ENCODE results near the gene AGMO. TPM values are rescaled to one million over a fixed set of nuclear protein-coding genes. Genes with fewer than 3 reads are reported as not detected.

AGMO gene
- polyA plus RNA-seq, 3 donors = not detected

GRCh38 chr7:15239801-15240200 lies 322.0 kb downstream of the AGMO start:
- Histone ChIP-seq H3K79me2 (ENCODE audit: insufficient read depth, low read length) (no peaks in the 10 kb centered on the region), H3K9ac (ENCODE audit: insufficient read depth, low read length, poor library complexity, severe bottlenecking) (no peak overlapping the region), H3K4me2 (replicated peaks; ENCODE audit: extremely low read depth, low read length, poor library complexity, severe bottlenecking) (no peak overlapping the region), H3K4me3 (replicated peaks in 1 of 3; ENCODE audit: low read depth in 2 of 3, low read length in 3 of 3) (no peak overlapping the region), H3K4me1 (ENCODE audit: control insufficient read depth in 1 of 2, insufficient read depth in 2 of 2, low read length in 2 of 2) (peaks cover 0 to 20% of the 10 kb centered on the region in 2 donors), H2AFZ (ENCODE audit: insufficient read depth, low read depth, low read length, poor library complexity, severe bottlenecking) (no peak overlapping the region), H4K20me1 (ENCODE audit: insufficient read depth, low read length) (no peaks in the 10 kb centered on the region), H3K27ac (ENCODE audit: low read depth in 1 of 2, low read length in 2 of 2) (no peak overlapping the region), H3K9me3 (replicated peaks in 1 of 2; ENCODE audit: control insufficient read depth in 1 of 2, insufficient read depth in 1 of 2, low read length in 2 of 2) (no peaks in the 10 kb centered on the region), H3K27me3 (ENCODE audit: control insufficient read depth in 2 of 2, insufficient read depth in 2 of 2, low read length in 2 of 2) (no peaks in the 10 kb centered on the region), H3K36me3 (replicated peaks in 1 of 2; ENCODE audit: control insufficient read depth in 1 of 2, insufficient read depth in 2 of 2, low read length in 2 of 2) (no peaks in the 10 kb centered on the region)
- peak in 1 of 3 donors; percentile 4 for DNase-seq
- no peaks in the 10 kb centered on the region for H3K36me3 Mint-ChIP-seq
- H3K27me3 Mint-ChIP-seq (ENCODE audit: low read depth in 3 of 3) = no peaks in the 10 kb centered on the region
- H3K4me1 Mint-ChIP-seq = peaks cover 28% of the 10 kb centered on the region
- intact Hi-C loops (cut with micrococcal nuclease) = loop anchor here in 1 of 2 donors (10.0 kb wide), 1 partner anchor 55 kb away; no protein-coding TSS in a partner anchor
- no peak for TF ChIP-seq CTCF (IDR thresholded peaks at IDR 0.05)
- peaks cover 0 to 7% (median 0%) of the 10 kb centered on the region in 7 donors for H3K9me3 Mint-ChIP-seq
- H3K27ac Mint-ChIP-seq = peak overlapping the region in 2 of 7 donors; percentile 25 to 33
- H3K4me3 Mint-ChIP-seq = no peak overlapping the region
- WGBS (ENCODE audit: insufficient coverage) = no CpG with 5 or more reads among the region's 4 CpGs

- no peak overlapping the region for H3K9ac ChIP-seq (ENCODE audit: insufficient read depth, low read length, poor library complexity, severe bottlenecking)
- peaks cover 0 to 20% of the 10 kb centered on the region in 2 donors for H3K4me1 ChIP-seq (ENCODE audit: control insufficient read depth in 1 of 2, insufficient read depth in 2 of 2, low read length in 2 of 2)
- H4K20me1 ChIP-seq (ENCODE audit: insufficient read depth, low read length) = no peaks in the 10 kb centered on the region
- intact Hi-C loops (cut with micrococcal nuclease) = loop anchor here in 1 of 2 donors (10.0 kb wide), 1 partner anchor 58 kb away; no protein-coding TSS in a partner anchor
- H3K27ac ChIP-seq (ENCODE audit: low read depth in 1 of 2, low read length in 2 of 2) = no peak overlapping the region
- TF ChIP-seq CTCF (IDR thresholded peaks at IDR 0.05) = no peak
- H3K27me3 ChIP-seq (ENCODE audit: control insufficient read depth in 2 of 2, insufficient read depth in 2 of 2, low read length in 2 of 2) = no peaks in the 10 kb centered on the region
- no peak overlapping the region for H3K4me3 ChIP-seq (replicated peaks in 1 of 3; ENCODE audit: low read depth in 2 of 3, low read length in 3 of 3)
- peaks cover 0 to 1% (median 0%) of the 10 kb centered on the region in 3 donors for H3K27me3 Mint-ChIP-seq (ENCODE audit: low read depth in 3 of 3)
- no peaks in the 10 kb centered on the region for H3K36me3 ChIP-seq (replicated peaks in 1 of 2; ENCODE audit: control insufficient read depth in 1 of 2, insufficient read depth in 2 of 2, low read length in 2 of 2)
- H3K4me3 Mint-ChIP-seq = no peak overlapping the region
- H3K4me1 Mint-ChIP-seq = peaks cover 28% of the 10 kb centered on the region
- H3K9me3 ChIP-seq (replicated peaks in 1 of 2; ENCODE audit: control insufficient read depth in 1 of 2, insufficient read depth in 1 of 2, low read length in 2 of 2) = peaks cover 0 to 10% of the 10 kb centered on the region in 2 donors
- H3K27ac Mint-ChIP-seq = peak overlapping the region in 5 of 7 donors; percentile 6 to 82 (median 36)
- 10% methylated on average over 2 of the region's 2 CpGs for WGBS (ENCODE audit: insufficient coverage)
- H3K79me2 ChIP-seq (ENCODE audit: insufficient read depth, low read length) = no peaks in the 10 kb centered on the region
- no peaks in the 10 kb centered on the region for H3K36me3 Mint-ChIP-seq
- peak in 2 of 3 donors; percentile 12 to 58 for DNase-seq
- H3K4me2 ChIP-seq (replicated peaks; ENCODE audit: extremely low read depth, low read length, poor library complexity, severe bottlenecking) = no peak overlapping the region
- H3K9me3 Mint-ChIP-seq = peaks cover 0 to 8% (median 5%) of the 10 kb centered on the region in 7 donors
- no peak overlapping the region for H2AFZ ChIP-seq (ENCODE audit: insufficient read depth, low read depth, low read length, poor library complexity, severe bottlenecking)
Observed at GRCh38 chr7:15236952-15237351, 324.9 kb downstream of the AGMO start.
